Fibroblast of mammary gland (primary cell): ENCODE data around the gene TBXT.
"Not testable (repeated sequence)": the region's sequence is repeated elsewhere in the genome, so short reads cannot be mapped to it uniquely, and the experiment has no call there.

Experiments used
- DNase-seq: peaks from one replicate; pipeline ENCODE4 v3.0.0-alpha.2; 2010; ENCODE audit warnings: low read depth
- H3K4me3 ChIP-seq: 2 replicates; pipeline ENCODE4 v1.5.1; 2011; ENCODE audit warnings: low read depth, mild to moderate bottlenecking, low read length, moderate library complexity; ENCODE audit not compliant: control insufficient read depth
- CTCF ChIP-seq: conservative IDR thresholded peaks from 2 replicates; pipeline ENCODE4 v1.5.1; 2011; ENCODE audit warnings: low read depth, low read length, inconsistent platforms; ENCODE audit not compliant: control insufficient read depth, insufficient read depth

The TBXT gene

GRCh38 chr6:166151798-166152197 is 15.9 kb downstream of the TBXT start:
- no peak overlapping the region for H3K4me3 ChIP-seq
- no peak for DNase-seq
- TF ChIP-seq CTCF, result no peak

GRCh38 chr6:166145751-166146150 is 21.9 kb downstream of the TBXT start:
- no peak for DNase-seq

DNA sequence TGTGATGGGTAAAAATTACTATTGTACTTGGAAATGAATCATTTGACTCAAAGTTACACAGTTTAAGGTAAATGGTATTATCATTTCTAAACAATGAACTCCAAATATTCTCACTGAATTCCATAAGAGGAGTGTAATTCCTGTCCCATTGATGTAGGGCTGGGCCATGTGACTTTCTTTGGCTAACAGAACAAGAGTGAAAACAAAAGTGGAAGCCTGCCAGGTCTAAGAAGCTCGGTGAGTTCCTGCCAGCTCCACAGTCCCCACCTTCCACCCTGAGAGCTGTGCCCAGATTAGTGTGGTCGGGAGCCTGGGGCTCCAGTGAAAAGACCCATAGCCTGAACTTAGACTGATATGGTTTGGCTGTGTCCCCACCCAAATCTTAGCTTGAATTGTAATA is 24.6 kb downstream of the TBXT start:
- DNase-seq, result no peak
- TF ChIP-seq CTCF, result no peak
- H3K4me3 ChIP-seq, result no peak overlapping the region

More at GRCh38 chr6:166145751-166146150, 21.9 kb downstream of the TBXT start:
- H3K4me3 ChIP-seq, result no peak overlapping the region
- no peak for TF ChIP-seq CTCF

DNA sequence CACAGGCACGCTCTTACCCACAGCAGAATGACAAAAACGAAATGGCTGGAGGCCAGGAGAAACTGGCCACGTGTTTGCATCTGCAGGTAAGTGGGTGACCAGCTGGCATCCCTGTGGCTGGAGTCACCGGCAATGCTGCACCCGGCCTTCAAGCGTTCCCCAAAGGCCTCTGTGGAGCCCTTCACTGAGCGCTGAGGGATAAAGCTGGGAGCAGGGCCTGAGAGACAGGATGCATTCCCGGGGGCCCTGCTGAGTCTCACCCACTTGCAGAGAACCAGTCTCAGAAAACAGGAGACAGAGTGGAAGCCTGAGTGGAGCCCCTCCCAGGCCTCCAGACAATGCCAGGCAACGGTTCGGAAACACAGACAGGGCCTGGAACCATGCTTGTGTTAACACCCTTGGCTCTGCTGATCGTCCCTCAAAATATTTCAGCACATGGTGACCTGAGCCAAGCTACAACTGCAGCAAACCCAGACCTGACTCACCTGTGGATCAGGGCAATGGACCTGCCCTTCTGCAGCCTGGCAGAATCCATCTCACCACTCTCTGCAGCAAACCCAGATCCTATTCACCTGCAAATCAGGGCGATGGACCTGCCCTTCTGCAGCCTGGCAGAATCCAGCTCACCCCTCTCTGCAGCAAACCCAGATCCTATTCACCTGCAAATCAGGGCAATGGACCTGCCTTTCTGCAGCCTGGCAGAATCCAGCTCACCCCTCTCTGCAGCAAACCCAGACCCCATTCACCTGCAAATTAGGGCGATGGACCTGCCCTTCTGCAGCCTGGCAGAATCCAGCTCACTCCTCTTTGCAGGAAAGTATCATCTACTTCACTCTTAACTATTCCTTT is 39.8 kb downstream of the TBXT start:
- no peak for DNase-seq
- H3K4me3 ChIP-seq, result no peak overlapping the region
- TF ChIP-seq CTCF, result no peak

DNA sequence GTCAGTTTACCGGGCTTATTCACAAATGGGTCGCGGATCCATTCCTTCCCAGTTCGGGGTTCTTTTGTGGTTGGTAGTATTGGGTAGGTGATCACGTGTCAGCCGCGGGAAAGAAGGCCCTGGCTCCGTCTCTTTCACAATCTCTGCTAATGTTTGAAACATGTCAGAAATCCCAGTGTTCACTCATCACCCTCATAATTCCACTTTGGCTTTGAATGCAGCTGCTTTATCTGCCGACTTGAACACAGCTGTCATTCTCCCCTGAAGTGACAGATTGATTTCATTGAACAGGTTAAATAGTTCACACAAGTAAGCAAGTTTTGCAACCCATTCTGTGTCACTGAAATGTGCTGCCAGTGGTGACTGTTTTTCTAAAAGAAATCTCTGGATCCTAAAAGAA is 44.5 kb downstream of the TBXT start:
- H3K4me3 ChIP-seq, DNase-seq: not testable (repeated sequence)

DNA sequence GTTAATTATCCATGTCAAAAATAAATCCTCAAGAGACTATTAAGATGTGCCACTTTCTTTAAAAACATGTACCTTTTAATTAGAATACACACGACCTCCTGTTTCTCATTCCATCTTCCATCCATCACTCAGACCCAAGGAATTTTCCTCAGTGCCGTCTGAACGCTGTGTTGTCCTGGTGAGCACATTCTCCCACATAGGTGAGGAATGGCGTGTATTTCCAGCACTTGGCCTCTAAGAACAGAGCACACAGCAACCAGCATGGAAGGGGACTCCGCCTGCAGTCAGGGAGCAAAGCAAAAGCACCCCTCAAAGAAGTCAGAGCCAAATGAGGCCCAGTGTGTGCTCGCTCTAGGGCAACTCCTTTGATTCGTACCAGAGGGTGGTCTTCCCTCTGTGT is 45.9 kb downstream of the TBXT start:
- DNase-seq, result no peak
- TF ChIP-seq CTCF, result no peak
- H3K4me3 ChIP-seq, result no peak overlapping the region

GRCh38 chr6:166119116-166119911 is 48.3 kb downstream of the TBXT start:
- no peak for TF ChIP-seq CTCF
- H3K4me3 ChIP-seq, result no peak overlapping the region
- DNase-seq, result no peak
